Stimulated activated CD4-positive, alpha-beta T cell treated with anti-CD3 and anti-CD28 coated beads, Interleukin-15, amount 100 ng/mL, for 1 hour (primary cell): ENCODE results near the gene FAM162A.
"Not testable (repeated sequence)": the region's sequence is repeated elsewhere in the genome, so short reads cannot be mapped to it uniquely, and the experiment has no call there.

Experiments used
- DNase-seq, 2 donors: peaks; one replicate each; pipeline ENCODE4 v3.0.0-alpha.2; 2020; ENCODE audit warnings: low read depth in 1 of 2, low spot score in 1 of 2

The FAM162A gene

GRCh38 chr3:122415762-122416654, 32.0 kb downstream of the FAM162A start, which contains the start of gene WDR5B:
Gene WDR5B (minus strand): TSS chr3:122416062. CDS start chr3:122415528, 534 bp downstream.
- peak; percentile 94 to 96 for DNase-seq

- DNase-seq: no peak
Measured at GRCh38 chr3:122416966-122417365, 33.0 kb downstream of the FAM162A start.

GRCh38 chr3:122421101-122421500, 37.1 kb downstream of the FAM162A start:
- DNase-seq: no peak

GRCh38 chr3:122421836-122422235, 37.9 kb downstream of the FAM162A start:
- no peak for DNase-seq

- no peak for DNase-seq
Measured at GRCh38 chr3:122427857-122428471, 44.0 kb downstream of the FAM162A start.

GRCh38 chr3:122430371-122430770, 46.4 kb downstream of the FAM162A start:
- no peak for DNase-seq

- no peak for DNase-seq
Measured at GRCh38 chr3:122435950-122436349, 52.0 kb downstream of the FAM162A start.

- no peak for DNase-seq
Measured at GRCh38 chr3:122443090-122443489, 59.1 kb downstream of the FAM162A start.

GRCh38 chr3:122443762-122444490, 59.9 kb downstream of the FAM162A start:
- not testable (repeated sequence) for DNase-seq

GRCh38 chr3:122444491-122444887, 60.5 kb downstream of the FAM162A start:
- DNase-seq: not testable (repeated sequence)

- not testable (repeated sequence) for DNase-seq
Measured at GRCh38 chr3:122448218-122448617, 64.2 kb downstream of the FAM162A start.

GRCh38 chr3:122451371-122451770, 67.4 kb downstream of the FAM162A start:
- DNase-seq: no peak

GRCh38 chr3:122456074-122456473, 72.1 kb downstream of the FAM162A start:
- DNase-seq: no peak

GRCh38 chr3:122457706-122458105, 73.7 kb downstream of the FAM162A start:
- no peak for DNase-seq

GRCh38 chr3:122458992-122459391, 75.0 kb downstream of the FAM162A start:
- DNase-seq: no peak

GRCh38 chr3:122461806-122462205, 77.8 kb downstream of the FAM162A start:
- DNase-seq: no peak
